NOMO-1 treated with DMSO at 0.1 percent for 48 hours (cell line): ENCODE measurements around the gene CACNG1.

ENCODE experiments used
- DNase-seq: peaks from one replicate; lab custom pipeline; 2025; ENCODE audit not compliant: unreplicated experiment; lab: John Stamatoyannopoulos, UW

Gene CACNG1

GRCh38 chr17:67050471-67051154 lies 6.3 kb downstream of the CACNG1 start:
- DNase-seq, result no peak

- no peak for DNase-seq
Observed at GRCh38 chr17:67051155-67051538, 6.8 kb downstream of the CACNG1 start.

DNA sequence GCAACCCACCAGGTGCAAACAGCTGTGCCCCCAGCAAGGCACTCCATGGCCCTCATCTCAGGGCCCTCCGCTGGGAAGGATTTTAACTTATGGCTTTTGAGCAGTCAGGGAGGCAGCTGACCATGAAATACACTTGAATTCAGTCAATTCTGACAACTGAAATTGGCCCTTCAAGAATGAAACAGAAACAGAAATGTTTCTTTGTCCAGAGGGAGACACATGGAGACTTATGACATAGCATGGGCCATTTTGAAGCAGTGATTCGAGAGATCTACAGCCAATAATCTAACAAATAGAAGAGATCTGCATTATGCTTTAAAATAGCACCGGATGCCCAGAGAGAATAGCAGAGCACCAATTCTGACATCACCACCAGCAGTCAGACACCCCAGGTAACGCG lies 7.5 kb downstream of the CACNG1 start:
- no peak for DNase-seq

GRCh38 chr17:67052720-67053437 lies 8.5 kb downstream of the CACNG1 start:
- DNase-seq, result no peak

DNA sequence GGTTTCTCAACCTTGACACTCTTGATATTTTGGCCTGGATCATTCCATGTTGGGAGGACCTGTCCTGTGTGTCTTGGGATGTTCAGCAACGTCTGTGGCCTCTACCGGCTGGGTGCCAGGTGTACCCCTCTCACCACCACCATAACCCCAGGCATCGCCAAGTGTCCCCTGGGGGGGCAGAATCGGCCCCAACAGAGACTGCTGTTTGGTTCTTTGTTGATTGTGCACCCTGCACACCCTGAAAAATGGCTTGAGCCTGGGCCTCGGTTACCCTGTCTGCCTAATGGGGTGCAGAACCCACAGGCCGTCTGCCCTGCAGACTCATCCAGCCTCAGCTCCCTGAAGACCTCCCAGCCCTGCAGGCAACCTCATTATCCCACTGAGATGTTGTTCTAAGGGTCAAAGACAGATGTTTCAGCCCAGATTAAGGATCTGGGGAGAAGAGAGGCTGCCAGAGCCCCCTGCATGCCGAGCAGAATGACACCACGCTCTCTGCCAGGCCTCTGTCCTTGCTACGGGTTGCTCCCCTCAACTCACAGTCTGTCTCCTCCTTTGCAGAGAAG lies 9.2 kb downstream of the CACNG1 start:
- no peak for DNase-seq

DNA sequence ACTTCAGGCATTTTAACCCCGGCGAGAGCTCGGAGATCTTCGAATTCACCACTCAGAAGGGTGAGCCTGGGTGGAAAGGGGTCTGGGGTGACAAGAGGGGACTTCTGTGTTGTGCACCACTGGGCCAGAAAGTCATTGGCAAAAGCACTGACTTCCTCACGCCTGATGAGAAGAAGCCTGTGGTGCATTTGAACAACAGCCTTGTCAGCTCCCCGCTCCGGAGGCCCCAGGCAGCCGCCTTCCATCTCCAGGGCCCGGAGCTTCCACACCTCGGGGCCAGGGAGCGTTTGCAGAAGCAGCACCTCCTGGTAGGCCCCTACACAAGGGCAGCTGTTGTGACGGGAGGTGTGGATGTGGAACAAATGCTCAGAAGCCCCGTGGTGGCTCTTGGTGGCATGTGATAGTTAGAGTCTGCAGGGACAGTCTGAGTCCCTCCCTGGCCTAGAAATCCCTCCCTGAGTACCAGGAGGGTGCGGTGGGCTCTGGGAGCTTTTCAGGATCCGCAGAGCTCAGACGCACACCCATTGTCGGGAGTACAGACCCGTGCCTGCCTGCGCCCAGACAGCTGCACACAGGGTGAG lies 9.7 kb downstream of the CACNG1 start:
- no peak for DNase-seq

- DNase-seq, result no peak
Observed at GRCh38 chr17:67054608-67055007, 10.3 kb downstream of the CACNG1 start.

GRCh38 chr17:67055041-67055443 lies 10.7 kb downstream of the CACNG1 start:
- no peak for DNase-seq

- DNase-seq, result no peak
Observed at GRCh38 chr17:67055811-67056745, 11.7 kb downstream of the CACNG1 start.

DNA sequence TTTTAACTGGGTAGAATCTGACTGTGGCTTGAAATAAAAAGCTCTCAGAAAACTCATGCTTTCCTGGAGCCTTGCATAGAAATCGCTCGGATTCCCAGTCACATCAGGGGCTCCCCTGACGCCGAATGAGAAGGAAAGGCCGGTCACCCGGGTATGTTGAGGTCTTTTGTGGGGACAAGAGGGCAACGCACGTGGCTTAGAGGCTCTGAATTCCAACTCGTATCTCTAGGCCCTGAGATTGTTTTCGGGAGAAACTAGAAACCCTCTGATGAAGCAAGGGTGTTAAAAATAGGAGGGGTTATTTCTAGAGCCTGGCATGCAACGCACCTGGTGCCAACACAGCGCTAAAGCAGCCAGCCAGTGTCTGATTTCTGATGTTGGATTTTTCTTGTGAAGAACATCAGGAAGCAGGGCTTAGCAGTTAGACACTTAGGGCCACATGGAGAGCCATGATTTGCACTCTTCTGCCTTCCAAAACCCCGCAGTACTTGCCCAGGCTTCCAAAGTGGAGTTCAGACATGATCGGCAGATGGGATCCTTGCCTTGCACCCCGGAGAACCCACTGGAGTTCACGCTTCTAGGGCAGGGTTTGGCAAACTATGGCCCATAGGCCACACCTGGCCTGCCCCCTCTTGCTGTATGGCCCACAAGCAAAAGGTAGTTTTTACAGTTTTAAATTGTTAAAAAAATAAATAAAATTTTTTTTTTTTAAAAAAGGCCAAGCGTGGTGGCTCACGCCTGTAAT lies 12.6 kb downstream of the CACNG1 start:
- no peak for DNase-seq

DNA sequence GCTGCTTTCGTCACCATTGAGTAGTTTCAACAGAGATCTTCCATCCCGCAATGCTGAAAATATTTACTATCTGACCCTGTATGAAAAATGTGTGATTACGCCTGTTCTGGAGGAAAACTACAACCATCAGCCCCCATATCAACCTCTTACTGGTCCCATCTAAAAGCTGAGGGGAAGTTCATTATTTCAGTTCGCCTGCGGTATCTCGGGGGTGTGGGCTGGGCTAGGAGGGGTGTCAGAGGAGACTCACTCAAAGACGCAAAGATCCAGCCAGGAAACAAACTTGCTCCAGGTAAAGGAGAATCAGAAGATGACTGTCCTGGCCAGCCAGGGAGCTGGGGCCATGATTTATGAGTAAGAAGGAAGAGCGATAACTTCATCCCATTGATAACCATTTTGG lies 13.7 kb downstream of the CACNG1 start:
- no peak for DNase-seq

GRCh38 chr17:67059372-67059771 lies 15.0 kb downstream of the CACNG1 start:
- no peak for DNase-seq

DNA sequence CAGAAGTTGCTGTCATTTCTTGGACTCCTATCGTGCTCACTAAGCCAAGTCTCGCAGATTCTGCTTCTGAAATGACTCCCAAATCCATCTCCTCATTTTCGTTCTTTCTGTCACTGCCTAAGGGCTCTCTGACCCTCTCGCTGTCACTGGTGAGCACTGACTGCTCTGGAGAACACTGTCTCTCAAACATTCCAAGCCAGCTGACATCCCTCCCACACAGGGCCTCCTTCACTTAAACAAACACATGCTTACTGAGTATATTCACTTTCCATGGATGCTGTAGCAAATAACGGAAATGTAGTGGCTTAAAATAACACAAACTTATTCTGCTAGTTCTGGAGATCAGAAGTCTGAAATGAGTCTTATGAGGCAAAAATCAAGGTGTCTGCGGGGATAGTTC lies 18.8 kb downstream of the CACNG1 start:
- no peak for DNase-seq

GRCh38 chr17:67066717-67067116 lies 22.4 kb downstream of the CACNG1 start:
- no peak for DNase-seq

- no peak for DNase-seq
Observed at GRCh38 chr17:67067571-67068482, 23.5 kb downstream of the CACNG1 start.

DNA sequence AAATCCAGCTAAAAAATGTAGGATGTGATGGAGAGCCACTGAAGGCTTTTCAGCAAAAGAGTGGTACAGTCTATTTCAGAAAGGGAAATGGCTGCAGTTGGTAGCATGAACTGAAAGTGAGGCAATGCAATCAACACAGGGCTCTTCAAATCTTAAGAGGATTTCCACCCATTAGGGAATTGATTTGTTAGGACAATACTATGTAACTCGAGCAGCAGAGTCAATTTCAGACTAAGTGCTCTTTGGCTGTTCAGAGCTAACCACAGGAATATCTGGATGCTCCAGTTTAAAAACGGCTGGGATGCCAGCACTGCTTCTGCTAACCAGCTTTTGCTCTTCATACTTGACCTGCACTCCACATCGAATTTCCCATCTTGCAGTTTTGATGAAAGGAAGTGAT lies 24.6 kb downstream of the CACNG1 start:
- DNase-seq, result no peak

GRCh38 chr17:67069603-67070136 lies 25.3 kb downstream of the CACNG1 start:
- DNase-seq, result no peak

GRCh38 chr17:67071595-67071994 lies 27.2 kb downstream of the CACNG1 start:
- DNase-seq, result no peak

- DNase-seq, result no peak
Observed at GRCh38 chr17:67072885-67073284, 28.5 kb downstream of the CACNG1 start.
